Mesenchymal stem cell (in vitro differentiated cells and primary cell): ENCODE measurements around the gene SLC22A31.

ENCODE experiments used
- DNase-seq: peaks from one replicate; pipeline ENCODE4 v3.0.0-alpha.2; 2013
- H2AFZ ChIP-seq: one replicate; pipeline ENCODE4 v1.6.1; 2013; ENCODE audit warnings: low read depth, mild to moderate bottlenecking, control low read depth, inconsistent platforms, low read length, moderate library complexity
- H2AK5ac ChIP-seq: 2 replicates; pipeline ENCODE4 v1.6.1; 2013; ENCODE audit warnings: low read length, moderate library complexity, mild to moderate bottlenecking, inconsistent platforms; ENCODE audit not compliant: severe bottlenecking
- H2BK120ac ChIP-seq: one replicate; pipeline ENCODE4 v1.6.1; 2013; ENCODE audit warnings: low read depth, mild to moderate bottlenecking, inconsistent platforms, low read length, moderate library complexity
- H2BK12ac ChIP-seq, 2 experiments: one replicate each; pipeline ENCODE4 v1.6.1; 2013; ENCODE audit warnings: inconsistent platforms in 2 of 2, low read length in 2 of 2, mild to moderate bottlenecking in 2 of 2, moderate library complexity in 2 of 2, control low read depth in 1 of 2
- H2BK15ac ChIP-seq: one replicate; pipeline ENCODE4 v1.6.1; 2013; ENCODE audit warnings: mild to moderate bottlenecking, low read depth, inconsistent platforms; ENCODE audit not compliant: poor library complexity, severe bottlenecking
- H2BK5ac ChIP-seq: 2 replicates; pipeline ENCODE4 v1.6.1; 2013; ENCODE audit warnings: low read depth, mild to moderate bottlenecking, low read length, control low read depth, inconsistent platforms; ENCODE audit not compliant: poor library complexity, severe bottlenecking
- H3K14ac ChIP-seq, 2 experiments: one replicate each; pipeline ENCODE4 v1.6.1; 2013; ENCODE audit warnings: inconsistent platforms in 2 of 2, low read length in 2 of 2, control low read depth in 1 of 2, mild to moderate bottlenecking in 1 of 2, moderate library complexity in 1 of 2
- H3K18ac ChIP-seq, 2 experiments: one replicate each; pipeline ENCODE4 v1.6.1; 2013; ENCODE audit warnings: inconsistent platforms in 2 of 2, low read length in 2 of 2, control low read depth in 1 of 2, low read depth in 1 of 2, mild to moderate bottlenecking in 1 of 2
- H3K23ac ChIP-seq, 2 experiments: one replicate each; pipeline ENCODE4 v1.6.1; 2013; ENCODE audit warnings: inconsistent platforms in 2 of 2, low read length in 2 of 2, mild to moderate bottlenecking in 2 of 2, moderate library complexity in 2 of 2, control low read depth in 1 of 2
- H3K27ac ChIP-seq: 2 replicates; pipeline ENCODE4 v1.5.1; 2013; ENCODE audit warnings: mild to moderate bottlenecking, moderate library complexity, low read length, control low read depth, inconsistent platforms; ENCODE audit not compliant: poor library complexity, severe bottlenecking
- H3K27me3 ChIP-seq, 2 experiments: 2 replicates each; pipeline versions ENCODE4 v1.6.1 to v1.7.0; 2013; ENCODE audit warnings: low read length in 2 of 2, mild to moderate bottlenecking in 2 of 2, moderate library complexity in 2 of 2, control low read depth in 1 of 2, inconsistent platforms in 1 of 2; ENCODE audit not compliant: control insufficient read depth in 1 of 2, insufficient read depth in 1 of 2
- H3K36me3 ChIP-seq, 2 experiments: 2 replicates each; pipeline versions ENCODE4 v1.6.1 to v1.7.0; 2013; ENCODE audit warnings: low read length in 2 of 2, control low read depth in 1 of 2, inconsistent platforms in 1 of 2, low read depth in 1 of 2, mild to moderate bottlenecking in 1 of 2; ENCODE audit not compliant: insufficient read depth in 2 of 2, control insufficient read depth in 1 of 2
- H3K4ac ChIP-seq, 2 experiments: one replicate each; pipeline ENCODE4 v1.6.1; 2013; ENCODE audit warnings: inconsistent platforms in 2 of 2, low read length in 2 of 2, mild to moderate bottlenecking in 2 of 2, moderate library complexity in 2 of 2, control low read depth in 1 of 2, low read depth in 1 of 2
- H3K4me1 ChIP-seq: 2 replicates; pipeline ENCODE4 v1.6.1; 2013; ENCODE audit warnings: low read depth, low read length, control low read depth; ENCODE audit not compliant: control insufficient read depth, insufficient read depth
- H3K4me2 ChIP-seq: 2 replicates; pipeline ENCODE4 v1.6.1; 2013; ENCODE audit warnings: low read length, mild to moderate bottlenecking, inconsistent platforms; ENCODE audit not compliant: poor library complexity, severe bottlenecking
- H3K4me3 ChIP-seq, 2 experiments: 2 replicates each; pipeline versions ENCODE4 v1.5.1 to v1.7.0; 2013; ENCODE audit warnings: low read length in 2 of 2, mild to moderate bottlenecking in 2 of 2, control low read depth in 1 of 2, low read depth in 1 of 2; ENCODE audit not compliant: insufficient read depth in 1 of 2
- H3K79me1 ChIP-seq: replicated peaks from 2 replicates; pipeline ENCODE4 v1.6.1; 2013; ENCODE audit warnings: mild to moderate bottlenecking, control low read depth, low read length, inconsistent platforms; ENCODE audit not compliant: poor library complexity, severe bottlenecking
- H3K9ac ChIP-seq: 2 replicates; pipeline ENCODE4 v1.7.0; 2013; ENCODE audit warnings: mild to moderate bottlenecking, low read length, moderate library complexity
- H3K9me3 ChIP-seq: 2 replicates; pipeline ENCODE4 v1.7.0; 2013; ENCODE audit warnings: mild to moderate bottlenecking, low read length; ENCODE audit not compliant: control insufficient read depth
- H4K8ac ChIP-seq: one replicate; pipeline ENCODE4 v1.6.1; 2013; ENCODE audit warnings: inconsistent platforms, mild to moderate bottlenecking, low read length, moderate library complexity
- H4K91ac ChIP-seq: one replicate; pipeline ENCODE4 v1.6.1; 2013; ENCODE audit warnings: mild to moderate bottlenecking, low read length, inconsistent platforms
- WGBS: methylation state at CpG from one replicate; pipeline ENCODE4 v1.1.7; 2013; ENCODE audit warnings: mixed read lengths; 5-methylcytosine and 5-hydroxymethylcytosine counted together

SLC22A31 gene

DNA sequence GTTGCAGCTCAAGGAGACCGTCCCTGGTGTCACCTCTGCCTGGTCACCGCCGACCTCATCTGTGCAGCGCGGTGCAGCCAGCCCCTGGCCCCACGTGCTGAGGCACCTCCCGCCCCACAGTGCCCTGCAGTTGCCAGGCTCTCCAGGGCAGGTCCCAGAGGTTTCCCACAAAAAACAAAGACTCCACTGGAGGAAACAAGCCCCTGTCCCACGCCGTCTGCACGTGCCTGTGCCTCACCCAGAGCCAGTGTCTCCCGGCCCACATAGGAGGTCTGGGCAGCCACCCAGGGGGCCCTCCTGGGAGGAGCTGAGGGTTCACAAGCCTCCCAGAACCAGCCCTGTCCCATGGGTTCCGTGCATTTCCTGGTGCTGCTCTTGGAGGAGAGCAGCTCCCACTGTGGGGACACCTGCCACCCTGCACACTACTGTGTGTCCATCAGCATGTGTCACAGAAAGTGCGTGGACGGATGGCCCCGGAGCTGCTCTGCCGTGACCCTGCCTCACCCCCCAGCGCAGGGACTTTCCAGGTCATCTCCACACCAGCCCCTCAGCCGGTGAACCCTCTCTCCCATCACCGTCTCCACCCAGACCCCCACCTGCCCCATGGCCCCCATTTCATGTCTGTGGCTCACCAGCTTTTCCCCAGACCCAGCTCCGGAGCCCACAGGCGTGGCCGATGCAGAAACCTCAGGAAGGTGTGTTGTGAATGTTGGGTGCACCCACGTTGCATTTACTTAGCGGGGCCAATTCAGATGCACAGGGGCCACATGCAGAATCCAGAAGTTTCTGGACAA is 45.8 kb downstream of the SLC22A31 start:
- no peak overlapping the region for H2BK120ac ChIP-seq
- peak overlapping the region; percentile 19 to 52 for H3K18ac ChIP-seq
- no peak overlapping the region for H3K9ac ChIP-seq
- H3K36me3 ChIP-seq = peaks cover 22 to 32% of the 10 kb centered on the region in 2 experiments
- H4K91ac ChIP-seq = peak overlapping the region; percentile 59
- peak overlapping the region in 1 of 2 experiments; percentile 3 for H2BK12ac ChIP-seq
- no peak overlapping the region for H4K8ac ChIP-seq
- H2AK5ac ChIP-seq = no peak overlapping the region
- H2BK15ac ChIP-seq = no peak overlapping the region
- H2AFZ ChIP-seq = no peak overlapping the region
- H3K4me2 ChIP-seq = no peak overlapping the region
- no peaks in the 10 kb centered on the region for H3K9me3 ChIP-seq
- H3K14ac ChIP-seq = peak overlapping the region in 1 of 2 experiments; percentile 18
- H3K79me1 ChIP-seq = no peaks in the 10 kb centered on the region
- DNase-seq = no peak
- H3K4ac ChIP-seq = no peak overlapping the region
- no peak overlapping the region for H2BK5ac ChIP-seq
- no peak overlapping the region for H3K4me3 ChIP-seq
- WGBS = 85% methylated on average over 24 of the region's 24 CpGs
- no peak overlapping the region for H3K23ac ChIP-seq
- peaks cover 20% of the 10 kb centered on the region for H3K4me1 ChIP-seq
- H3K27ac ChIP-seq = no peak overlapping the region
- H3K27me3 ChIP-seq = no peaks in the 10 kb centered on the region

DNA sequence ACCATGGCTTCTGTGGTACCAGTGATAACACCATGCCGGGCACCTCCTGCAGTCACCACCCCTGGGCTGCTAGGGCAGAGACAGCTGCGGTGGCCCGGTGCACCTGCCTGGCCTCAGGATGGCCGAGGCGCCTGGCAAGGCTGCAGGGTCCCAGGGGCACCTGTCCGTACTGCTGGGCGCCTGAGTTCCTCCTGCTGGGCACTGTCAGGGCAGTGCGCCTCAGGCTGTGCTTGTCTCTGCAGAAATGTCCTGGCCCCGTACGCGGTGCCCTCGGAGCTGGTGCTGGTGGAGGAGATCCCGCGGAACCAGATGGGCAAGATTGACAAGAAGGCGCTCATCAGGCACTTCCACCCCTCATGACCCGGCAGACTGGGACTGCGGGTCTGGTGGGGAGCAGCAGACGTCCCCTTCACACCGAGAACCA is 46.5 kb downstream of the SLC22A31 start:
- Histone ChIP-seq H3K4ac (peak overlapping the region in 1 of 2 experiments; percentile 10), H3K4me1 (peaks cover 20% of the 10 kb centered on the region), H3K23ac (no peak overlapping the region), H2BK120ac (no peak overlapping the region), H2AK5ac (no peak overlapping the region), H4K8ac (no peak overlapping the region), H3K14ac (no peak overlapping the region), H3K9ac (no peak overlapping the region), H3K4me3 (no peak overlapping the region), H4K91ac (peak overlapping the region; percentile 77), H3K9me3 (no peaks in the 10 kb centered on the region), H3K27me3 (no peaks in the 10 kb centered on the region), H3K79me1 (no peaks in the 10 kb centered on the region), H2BK15ac (peak overlapping the region; percentile 46), H2BK12ac (no peak overlapping the region), H3K36me3 (peaks cover 29 to 37% of the 10 kb centered on the region in 2 experiments), H2BK5ac (no peak overlapping the region), H3K4me2 (no peak overlapping the region), H3K18ac (no peak overlapping the region), H2AFZ (no peak overlapping the region), H3K27ac (no peak overlapping the region)
- 92% methylated on average over 19 of the region's 19 CpGs for WGBS
- no peak for DNase-seq

DNA sequence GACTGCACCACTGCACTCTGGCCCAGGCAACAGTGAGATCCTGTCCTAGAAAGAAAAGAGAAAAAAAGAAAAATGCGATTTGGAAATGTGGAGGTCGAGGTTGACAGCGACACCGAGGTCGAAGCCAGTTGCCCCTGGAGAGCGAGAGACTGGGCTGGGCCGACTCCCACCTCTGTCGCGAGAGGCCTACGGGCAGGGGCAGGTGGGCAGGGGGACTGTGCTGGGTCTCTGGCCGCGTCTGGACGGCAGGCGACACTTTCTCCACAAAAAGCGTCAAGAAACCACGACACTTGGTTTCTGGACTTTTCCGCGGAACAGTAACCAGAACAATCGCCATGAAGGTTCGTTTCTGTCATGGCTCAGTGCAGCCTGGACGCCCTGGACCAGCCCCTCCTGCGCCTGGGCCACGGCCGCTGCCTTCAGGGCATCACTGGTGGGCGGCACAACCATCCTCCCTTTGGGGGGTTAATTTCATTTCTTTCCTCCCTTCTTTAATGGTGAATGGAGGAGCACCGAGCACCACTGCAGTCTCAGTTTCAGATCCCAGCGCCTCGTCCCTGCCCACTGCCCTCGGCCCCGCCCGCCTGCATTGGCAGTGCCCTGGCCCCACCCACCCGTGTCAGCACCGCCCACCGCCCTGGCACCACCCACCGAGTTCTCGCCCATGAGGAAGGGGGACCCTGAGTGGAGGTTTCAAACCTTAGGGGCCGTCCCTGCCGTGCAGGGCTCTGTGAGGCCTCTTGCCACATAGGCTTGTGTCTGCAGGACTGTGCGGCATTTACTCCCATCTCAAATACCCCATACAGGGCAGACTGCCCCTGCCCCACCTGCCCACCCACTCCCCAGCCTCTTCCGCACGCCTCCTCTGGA is 47.3 kb downstream of the SLC22A31 start:
- Histone ChIP-seq H2AFZ (no peak overlapping the region), H3K4me2 (no peak overlapping the region), H2BK5ac (no peak overlapping the region), H3K4me1 (peaks cover 20% of the 10 kb centered on the region), H3K4me3 (no peak overlapping the region), H2BK15ac (no peak overlapping the region), H2BK12ac (no peak overlapping the region), H3K23ac (no peak overlapping the region), H2BK120ac (no peak overlapping the region), H4K91ac (no peak overlapping the region), H3K18ac (no peak overlapping the region), H3K9ac (no peak overlapping the region), H3K4ac (no peak overlapping the region), H3K14ac (no peak overlapping the region), H2AK5ac (no peak overlapping the region), H3K79me1 (no peaks in the 10 kb centered on the region), H3K27ac (no peak overlapping the region), H3K36me3 (peaks cover 36 to 37% of the 10 kb centered on the region in 2 experiments), H4K8ac (no peak overlapping the region), H3K27me3 (no peaks in the 10 kb centered on the region), H3K9me3 (no peaks in the 10 kb centered on the region)
- 82% methylated on average over 40 of the region's 41 CpGs for WGBS
- DNase-seq = no peak

DNA sequence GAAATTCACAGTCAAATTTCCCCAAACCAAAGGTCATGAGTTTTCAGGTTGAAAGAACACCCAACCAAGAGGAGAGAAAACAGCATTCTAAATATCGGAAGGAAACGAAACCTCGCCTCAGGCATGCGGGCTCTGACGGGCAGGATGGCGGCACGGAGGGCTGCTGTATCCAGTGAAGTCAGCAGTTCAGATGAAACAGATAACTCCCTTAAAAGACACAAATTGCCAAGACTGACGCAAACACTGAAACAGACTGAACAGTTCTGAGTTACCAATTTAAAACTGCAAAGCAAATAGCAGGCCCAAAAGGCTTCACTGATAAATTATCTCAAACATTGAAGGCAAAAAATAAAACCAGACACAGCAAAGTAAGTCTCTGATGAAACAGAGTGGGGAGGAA is 49.4 kb downstream of the SLC22A31 start:
- no peak overlapping the region for H3K9ac ChIP-seq
- no peak overlapping the region for H3K4me2 ChIP-seq
- H3K27me3 ChIP-seq = no peaks in the 10 kb centered on the region
- H2AFZ ChIP-seq = no peak overlapping the region
- no peak overlapping the region for H3K18ac ChIP-seq
- no peak overlapping the region for H2BK12ac ChIP-seq
- over 99% methylated on average over 8 of the region's 8 CpGs for WGBS
- H3K9me3 ChIP-seq = no peaks in the 10 kb centered on the region
- H4K8ac ChIP-seq = no peak overlapping the region
- no peak overlapping the region for H3K23ac ChIP-seq
- no peak overlapping the region for H2BK15ac ChIP-seq
- no peak overlapping the region for H4K91ac ChIP-seq
- H3K14ac ChIP-seq = no peak overlapping the region
- H2AK5ac ChIP-seq = no peak overlapping the region
- H3K79me1 ChIP-seq = no peaks in the 10 kb centered on the region
- H2BK120ac ChIP-seq = no peak overlapping the region
- H3K4me3 ChIP-seq = no peak overlapping the region
- no peak overlapping the region for H3K27ac ChIP-seq
- no peak overlapping the region for H3K4ac ChIP-seq
- peaks cover 20% of the 10 kb centered on the region for H3K4me1 ChIP-seq
- H2BK5ac ChIP-seq = no peak overlapping the region
- no peak for DNase-seq
- H3K36me3 ChIP-seq = peaks cover 45 to 48% of the 10 kb centered on the region in 2 experiments
